ENCODE results near the gene FLNC.

FLNC gene

GRCh38 chr7:128890306-128891109 is 60.3 kb downstream of the FLNC start:
- H3K4me2 ChIP-seq (ENCODE audit: low read length) = peak overlapping the region; percentile 75
- no peak overlapping the region for H4K8ac ChIP-seq (ENCODE audit: low read depth, low read length)
- no CpG with 5 or more reads among the region's 67 CpGs for WGBS (ENCODE audit: extremely low coverage, insufficient coverage, low lambda C conversion rate)
- H3K79me1 ChIP-seq (ENCODE audit: low read length) = no peaks in the 10 kb centered on the region
- H3K79me2 ChIP-seq (ENCODE audit: control insufficient read depth, insufficient read depth, low read length) = no peaks in the 10 kb centered on the region
- H2BK5ac ChIP-seq (ENCODE audit: low read length) = no peak overlapping the region
- no peak overlapping the region for H3K27ac ChIP-seq (ENCODE audit: low read depth, low read length)
- H3K23ac ChIP-seq (ENCODE audit: low read length) = no peak overlapping the region
- H3K4ac ChIP-seq (ENCODE audit: low read depth, low read length) = no peak overlapping the region
- no peak overlapping the region for H2BK15ac ChIP-seq (replicated peaks; ENCODE audit: low read depth)
- no peaks in the 10 kb centered on the region for H3K27me3 ChIP-seq (ENCODE audit: insufficient read depth, low read length, poor library complexity)
- H3K18ac ChIP-seq (ENCODE audit: low read length) = no peak overlapping the region
- H3K9ac ChIP-seq (ENCODE audit: low read length) = peak overlapping the region; percentile 59
- peak overlapping the region; percentile 76 for H3K56ac ChIP-seq (ENCODE audit: low read length)
- H3K4me1 ChIP-seq (ENCODE audit: control insufficient read depth, low read depth, low read length) = no peaks in the 10 kb centered on the region
- H4K5ac ChIP-seq (ENCODE audit: low read length) = no peak overlapping the region
- no peak overlapping the region for H2BK120ac ChIP-seq (ENCODE audit: low read depth, low read length)
- no peak overlapping the region for H2AK5ac ChIP-seq (ENCODE audit: low read length)
- no peaks in the 10 kb centered on the region for H3K36me3 ChIP-seq (ENCODE audit: control insufficient read depth, insufficient read depth, low read length)
- no peak for DNase-seq
- peak overlapping the region; percentile 16 for H3K4me3 ChIP-seq (ENCODE audit: low read length)

GRCh38 chr7:128891110-128891941 is 61.1 kb downstream of the FLNC start:
- Histone ChIP-seq H3K18ac (ENCODE audit: low read length) (no peak overlapping the region), H3K4me2 (ENCODE audit: low read length) (peak overlapping the region; percentile 75), H2BK15ac (replicated peaks; ENCODE audit: low read depth) (no peak overlapping the region), H3K36me3 (ENCODE audit: control insufficient read depth, insufficient read depth, low read length) (no peaks in the 10 kb centered on the region), H2BK120ac (ENCODE audit: low read depth, low read length) (no peak overlapping the region), H4K5ac (ENCODE audit: low read length) (no peak overlapping the region), H3K27ac (ENCODE audit: low read depth, low read length) (no peak overlapping the region), H3K4ac (ENCODE audit: low read depth, low read length) (no peak overlapping the region), H3K9ac (ENCODE audit: low read length) (peak overlapping the region; percentile 59), H3K23ac (ENCODE audit: low read length) (no peak overlapping the region), H4K8ac (ENCODE audit: low read depth, low read length) (no peak overlapping the region), H2BK5ac (ENCODE audit: low read length) (no peak overlapping the region), H3K79me2 (ENCODE audit: control insufficient read depth, insufficient read depth, low read length) (no peaks in the 10 kb centered on the region), H2AK5ac (ENCODE audit: low read length) (no peak overlapping the region), H3K4me3 (ENCODE audit: low read length) (peak overlapping the region; percentile 16), H3K79me1 (ENCODE audit: low read length) (no peaks in the 10 kb centered on the region), H3K4me1 (ENCODE audit: control insufficient read depth, low read depth, low read length) (no peaks in the 10 kb centered on the region), H3K27me3 (ENCODE audit: insufficient read depth, low read length, poor library complexity) (no peaks in the 10 kb centered on the region), H3K56ac (ENCODE audit: low read length) (peak overlapping the region; percentile 76)
- no CpG with 5 or more reads among the region's 41 CpGs for WGBS (ENCODE audit: extremely low coverage, insufficient coverage, low lambda C conversion rate)
- DNase-seq = peak; percentile 77

- no peaks in the 10 kb centered on the region for H3K36me3 ChIP-seq (ENCODE audit: control insufficient read depth, insufficient read depth, low read length)
- H3K27ac ChIP-seq (ENCODE audit: low read depth, low read length) = no peak overlapping the region
- H2BK5ac ChIP-seq (ENCODE audit: low read length) = no peak overlapping the region
- H2AK5ac ChIP-seq (ENCODE audit: low read length) = no peak overlapping the region
- H3K9ac ChIP-seq (ENCODE audit: low read length) = no peak overlapping the region
- H3K56ac ChIP-seq (ENCODE audit: low read length) = no peak overlapping the region
- H3K23ac ChIP-seq (ENCODE audit: low read length) = no peak overlapping the region
- no peak overlapping the region for H4K5ac ChIP-seq (ENCODE audit: low read length)
- H2BK120ac ChIP-seq (ENCODE audit: low read depth, low read length) = no peak overlapping the region
- no peaks in the 10 kb centered on the region for H3K4me1 ChIP-seq (ENCODE audit: control insufficient read depth, low read depth, low read length)
- H3K27me3 ChIP-seq (ENCODE audit: insufficient read depth, low read length, poor library complexity) = no peaks in the 10 kb centered on the region
- WGBS (ENCODE audit: extremely low coverage, insufficient coverage, low lambda C conversion rate) = no CpG with 5 or more reads among the region's 11 CpGs
- H3K4me2 ChIP-seq (ENCODE audit: low read length) = no peak overlapping the region
- no peak overlapping the region for H3K18ac ChIP-seq (ENCODE audit: low read length)
- H4K8ac ChIP-seq (ENCODE audit: low read depth, low read length) = no peak overlapping the region
- no peak overlapping the region for H3K4ac ChIP-seq (ENCODE audit: low read depth, low read length)
- no peaks in the 10 kb centered on the region for H3K79me1 ChIP-seq (ENCODE audit: low read length)
- DNase-seq = no peak
- H3K4me3 ChIP-seq (ENCODE audit: low read length) = no peak overlapping the region
- no peak overlapping the region for H2BK15ac ChIP-seq (replicated peaks; ENCODE audit: low read depth)
- no peaks in the 10 kb centered on the region for H3K79me2 ChIP-seq (ENCODE audit: control insufficient read depth, insufficient read depth, low read length)
These were observed 61.7 kb downstream of the FLNC start for GRCh38 chr7:128891942-128892269.

GRCh38 chr7:128892521-128893250 is 62.5 kb downstream of the FLNC start:
- Histone ChIP-seq H2BK5ac (ENCODE audit: low read length) (no peak overlapping the region), H3K27ac (ENCODE audit: low read depth, low read length) (no peak overlapping the region), H3K9ac (ENCODE audit: low read length) (no peak overlapping the region), H3K79me1 (ENCODE audit: low read length) (no peaks in the 10 kb centered on the region), H3K23ac (ENCODE audit: low read length) (no peak overlapping the region), H3K27me3 (ENCODE audit: insufficient read depth, low read length, poor library complexity) (no peaks in the 10 kb centered on the region), H2BK120ac (ENCODE audit: low read depth, low read length) (no peak overlapping the region), H3K79me2 (ENCODE audit: control insufficient read depth, insufficient read depth, low read length) (no peaks in the 10 kb centered on the region), H2AK5ac (ENCODE audit: low read length) (no peak overlapping the region), H3K56ac (ENCODE audit: low read length) (no peak overlapping the region), H2BK15ac (replicated peaks; ENCODE audit: low read depth) (no peak overlapping the region), H3K18ac (ENCODE audit: low read length) (no peak overlapping the region), H3K4ac (ENCODE audit: low read depth, low read length) (no peak overlapping the region), H4K8ac (ENCODE audit: low read depth, low read length) (no peak overlapping the region), H3K4me2 (ENCODE audit: low read length) (no peak overlapping the region), H4K5ac (ENCODE audit: low read length) (no peak overlapping the region), H3K4me3 (ENCODE audit: low read length) (no peak overlapping the region), H3K4me1 (ENCODE audit: control insufficient read depth, low read depth, low read length) (no peaks in the 10 kb centered on the region), H3K36me3 (ENCODE audit: control insufficient read depth, insufficient read depth, low read length) (no peaks in the 10 kb centered on the region)
- DNase-seq = no peak
- WGBS (ENCODE audit: extremely low coverage, insufficient coverage, low lambda C conversion rate) = no CpG with 5 or more reads among the region's 13 CpGs

- H3K79me2 ChIP-seq (ENCODE audit: control insufficient read depth, insufficient read depth, low read length) = no peaks in the 10 kb centered on the region
- no CpG with 5 or more reads among the region's 23 CpGs for WGBS (ENCODE audit: extremely low coverage, insufficient coverage, low lambda C conversion rate)
- DNase-seq = no peak
- no peak overlapping the region for H4K8ac ChIP-seq (ENCODE audit: low read depth, low read length)
- H3K9ac ChIP-seq (ENCODE audit: low read length) = no peak overlapping the region
- no peak overlapping the region for H3K56ac ChIP-seq (ENCODE audit: low read length)
- H3K4me3 ChIP-seq (ENCODE audit: low read length) = no peak overlapping the region
- H3K27ac ChIP-seq (ENCODE audit: low read depth, low read length) = no peak overlapping the region
- H3K4me2 ChIP-seq (ENCODE audit: low read length) = no peak overlapping the region
- H3K27me3 ChIP-seq (ENCODE audit: insufficient read depth, low read length, poor library complexity) = no peaks in the 10 kb centered on the region
- no peak overlapping the region for H3K4ac ChIP-seq (ENCODE audit: low read depth, low read length)
- H2BK120ac ChIP-seq (ENCODE audit: low read depth, low read length) = no peak overlapping the region
- no peak overlapping the region for H3K18ac ChIP-seq (ENCODE audit: low read length)
- H3K4me1 ChIP-seq (ENCODE audit: control insufficient read depth, low read depth, low read length) = no peaks in the 10 kb centered on the region
- no peak overlapping the region for H4K5ac ChIP-seq (ENCODE audit: low read length)
- no peaks in the 10 kb centered on the region for H3K79me1 ChIP-seq (ENCODE audit: low read length)
- no peaks in the 10 kb centered on the region for H3K36me3 ChIP-seq (ENCODE audit: control insufficient read depth, insufficient read depth, low read length)
- H2AK5ac ChIP-seq (ENCODE audit: low read length) = no peak overlapping the region
- no peak overlapping the region for H2BK15ac ChIP-seq (replicated peaks; ENCODE audit: low read depth)
- H3K23ac ChIP-seq (ENCODE audit: low read length) = no peak overlapping the region
- H2BK5ac ChIP-seq (ENCODE audit: low read length) = no peak overlapping the region
These were observed 63.3 kb downstream of the FLNC start for GRCh38 chr7:128893251-128894100.

Measured in mesendoderm (in vitro differentiated cells).